ENCODE measurements around the gene P3R3URF. TPM values are rescaled to one million over a fixed set of nuclear protein-coding genes. Genes with fewer than 3 reads are reported as not detected.

The P3R3URF gene
- total RNA-seq, 3 donors from 2014 or later = not detected

DNA sequence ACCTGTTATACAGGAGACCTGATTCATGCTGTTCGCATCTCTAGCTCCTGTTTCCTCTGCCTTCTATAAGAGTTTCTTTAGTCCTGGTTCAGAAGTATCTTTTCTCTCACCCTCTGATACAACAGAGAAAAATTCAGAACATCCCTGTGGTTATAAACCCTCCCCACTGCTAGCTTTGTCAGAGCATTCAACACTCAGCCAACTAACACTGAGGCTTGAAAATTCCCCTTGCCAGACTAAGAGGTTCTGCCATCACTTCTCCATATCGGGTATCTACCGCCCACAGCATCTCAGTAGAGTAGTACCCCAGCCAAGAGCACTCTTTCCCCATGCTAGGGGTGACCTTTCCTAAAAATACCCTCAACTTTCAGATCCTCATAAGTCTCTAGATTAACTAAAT, 24.3 kb downstream of the P3R3URF start:
- no peaks in the 10 kb centered on the region for H3K36me3 ChIP-seq
- no peak overlapping the region for H3K4me3 ChIP-seq
- H3K27me3 ChIP-seq = no peaks in the 10 kb centered on the region
- H3K4me1 ChIP-seq = no peaks in the 10 kb centered on the region
- DNase-seq (ENCODE audit: low spot score in 2 of 2) = no peak
- no peak overlapping the region for H3K27ac ChIP-seq
- no peaks in the 10 kb centered on the region for H3K9me3 ChIP-seq
- intact Hi-C loops (cut with DNase I; ENCODE audit: low total_unique reads) = no loop called here
- TF ChIP-seq POLR2AphosphoS5 (IDR thresholded peaks at IDR 0.05) (no peak), POLR2A (IDR thresholded peaks at IDR 0.05) (no peak), CTCF (IDR thresholded peaks at IDR 0.05) (no peak)

- Histone ChIP-seq H3K27ac (peak overlapping the region; percentile 22 to 28), H3K4me1 (no peaks in the 10 kb centered on the region)
Measured at GRCh38 chr1:46150085-46150484, 26.2 kb downstream of the P3R3URF start.

GRCh38 chr1:46148318-46148717, 28.0 kb downstream of the P3R3URF start:
- Histone ChIP-seq H3K27me3 (no peaks in the 10 kb centered on the region), H3K9me3 (no peaks in the 10 kb centered on the region), H3K4me1 (no peaks in the 10 kb centered on the region), H3K36me3 (no peaks in the 10 kb centered on the region), H3K4me3 (no peak overlapping the region), H3K27ac (no peak overlapping the region)
- no peak for DNase-seq (ENCODE audit: low spot score in 2 of 2)
- intact Hi-C loops (cut with DNase I; ENCODE audit: low total_unique reads) = loop anchor here (5.0 kb wide), 1 partner anchor 314 kb away; no protein-coding TSS in a partner anchor
- TF ChIP-seq POLR2AphosphoS5 (IDR thresholded peaks at IDR 0.05) = no peak
- no peak for TF ChIP-seq POLR2A (IDR thresholded peaks at IDR 0.05)
- no peak for TF ChIP-seq CTCF (IDR thresholded peaks at IDR 0.05)

More at GRCh38 chr1:46150085-46150484, 26.2 kb downstream of the P3R3URF start:
- no peak overlapping the region for H3K4me3 ChIP-seq
- DNase-seq (ENCODE audit: low spot score in 2 of 2) = no peak
- TF ChIP-seq POLR2A (IDR thresholded peaks at IDR 0.05) = no peak
- TF ChIP-seq POLR2AphosphoS5 (IDR thresholded peaks at IDR 0.05) = peak in 2 of 3 donors; percentile 12 to 38
- TF ChIP-seq CTCF (IDR thresholded peaks at IDR 0.05) = no peak
- H3K9me3 ChIP-seq = no peaks in the 10 kb centered on the region
- no peaks in the 10 kb centered on the region for H3K36me3 ChIP-seq
- no peaks in the 10 kb centered on the region for H3K27me3 ChIP-seq
- intact Hi-C loops (cut with DNase I; ENCODE audit: low total_unique reads) = no loop called here

GRCh38 chr1:46137916-46138315, 38.4 kb downstream of the P3R3URF start:
- H3K4me3 ChIP-seq = peak overlapping the region in 2 of 3 donors; percentile 10 to 28
- TF ChIP-seq POLR2A (IDR thresholded peaks at IDR 0.05) = no peak
- no peak for TF ChIP-seq CTCF (IDR thresholded peaks at IDR 0.05)
- TF ChIP-seq POLR2AphosphoS5 (IDR thresholded peaks at IDR 0.05) = no peak
- H3K9me3 ChIP-seq = no peaks in the 10 kb centered on the region
- intact Hi-C loops (cut with DNase I; ENCODE audit: low total_unique reads) = no loop called here
- no peaks in the 10 kb centered on the region for H3K36me3 ChIP-seq
- DNase-seq (ENCODE audit: low spot score in 2 of 2) = no peak
- no peaks in the 10 kb centered on the region for H3K27me3 ChIP-seq
- peak overlapping the region in 1 of 2 donors; percentile 24 for H3K27ac ChIP-seq
- H3K4me1 ChIP-seq = no peaks in the 10 kb centered on the region

DNA sequence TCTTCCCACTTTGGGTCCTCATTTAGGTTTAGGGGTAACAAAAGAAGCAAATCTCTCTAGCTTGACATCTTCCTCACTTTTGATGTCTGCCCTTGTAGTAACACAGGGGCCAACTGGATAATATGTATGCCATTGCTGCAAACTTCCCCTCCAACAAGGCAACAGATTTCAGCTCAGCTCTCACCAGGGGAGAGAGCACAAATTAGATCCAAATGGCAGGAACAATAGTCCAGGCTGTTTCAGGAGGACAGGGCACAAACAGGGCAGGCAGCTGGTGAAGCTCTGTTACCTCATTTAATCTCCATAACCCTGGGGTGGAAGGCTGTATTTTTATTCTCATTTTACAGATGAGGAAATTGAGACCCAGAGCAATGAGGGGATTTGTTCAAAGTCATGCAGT, 39.6 kb downstream of the P3R3URF start:
- Histone ChIP-seq H3K36me3 (no peaks in the 10 kb centered on the region), H3K4me3 (no peak overlapping the region), H3K4me1 (no peaks in the 10 kb centered on the region), H3K27me3 (no peaks in the 10 kb centered on the region), H3K27ac (no peak overlapping the region), H3K9me3 (no peaks in the 10 kb centered on the region)
- no peak for TF ChIP-seq POLR2A (IDR thresholded peaks at IDR 0.05)
- TF ChIP-seq POLR2AphosphoS5 (IDR thresholded peaks at IDR 0.05) = no peak
- TF ChIP-seq CTCF (IDR thresholded peaks at IDR 0.05) = no peak
- intact Hi-C loops (cut with DNase I; ENCODE audit: low total_unique reads) = no loop called here
- DNase-seq (ENCODE audit: low spot score in 2 of 2) = no peak
